CD14-positive monocyte (primary cell): ENCODE data around the gene NLRX1. TPM values are rescaled to one million over a fixed set of nuclear protein-coding genes. Genes with fewer than 3 reads are reported as not detected.
"Not testable (repeated sequence)": the region's sequence is repeated elsewhere in the genome, so short reads cannot be mapped to it uniquely, and the experiment has no call there.

Source experiments
- DNase-seq, 3 donors: peaks; one replicate each; pipeline ENCODE4 v3.0.0-alpha.2; 2011 to 2022
- H2AFZ ChIP-seq: 2 replicates; pipeline ENCODE4 v1.6.0; 2012; ENCODE audit warnings: mild to moderate bottlenecking, low read depth, low read length, inconsistent platforms; ENCODE audit not compliant: insufficient read depth, poor library complexity, severe bottlenecking
- H3K27ac ChIP-seq, 2 donors: 1 replicate in 1 of 2; 2 replicates in 1 of 2; pipeline ENCODE4 v1.5.1; 2012 to 2013; ENCODE audit warnings: low read length in 2 of 2, control low read depth in 1 of 2, inconsistent platforms in 1 of 2, low read depth in 1 of 2, mild to moderate bottlenecking in 1 of 2
- H3K27me3 ChIP-seq, 2 donors: one replicate each; pipeline versions ENCODE4 v1.6.0 to v1.6.1; 2011 to 2013; ENCODE audit warnings: low read length in 2 of 2; ENCODE audit not compliant: control insufficient read depth in 2 of 2, insufficient read depth in 2 of 2
- H3K36me3 ChIP-seq, 2 donors: replicated peaks in 1 of 2; 1 replicate in 1 of 2; 2 replicates in 1 of 2; pipeline versions ENCODE4 v1.5.1 to v1.6.1; 2012 to 2013; ENCODE audit warnings: low read length in 2 of 2, control low read depth in 1 of 2, inconsistent platforms in 1 of 2, mild to moderate bottlenecking in 1 of 2; ENCODE audit not compliant: insufficient read depth in 2 of 2, control insufficient read depth in 1 of 2
- H3K4me1 ChIP-seq, 2 donors: 1 replicate in 1 of 2; 2 replicates in 1 of 2; pipeline versions ENCODE4 v1.5.1 to v1.6.1; 2012 to 2013; ENCODE audit warnings: low read length in 2 of 2, control low read depth in 1 of 2, inconsistent platforms in 1 of 2, mild to moderate bottlenecking in 1 of 2, moderate library complexity in 1 of 2; ENCODE audit not compliant: insufficient read depth in 2 of 2, control insufficient read depth in 1 of 2
- H3K4me2 ChIP-seq: replicated peaks from 2 replicates; pipeline ENCODE3; 2012; ENCODE audit warnings: low read length, moderate library complexity, mild to moderate bottlenecking; ENCODE audit not compliant: poor library complexity, severe bottlenecking; ENCODE audit errors: extremely low read depth
- H3K4me3 ChIP-seq, 3 experiments: fragments of 200-600 bp in 1 of 3; sonication (generic) in 1 of 3; replicated peaks in 1 of 3; 1 replicate in 2 of 3; 2 replicates in 1 of 3; pipeline ENCODE4 v1.5.1; 2011 to 2013; ENCODE audit warnings: low read length in 3 of 3, mild to moderate bottlenecking in 3 of 3, control low read depth in 2 of 3, low read depth in 2 of 3, inconsistent platforms in 1 of 3, moderate library complexity in 1 of 3
- H3K79me2 ChIP-seq: 2 replicates; pipeline ENCODE4 v1.6.0; 2012; ENCODE audit warnings: mild to moderate bottlenecking, control low read depth, inconsistent platforms, low read length, moderate library complexity; ENCODE audit not compliant: insufficient read depth
- H3K9ac ChIP-seq: 2 replicates; pipeline ENCODE4 v1.6.0; 2017; ENCODE audit warnings: low read length, mild to moderate bottlenecking; ENCODE audit not compliant: insufficient read depth, poor library complexity, severe bottlenecking
- H3K9me3 ChIP-seq, 2 donors: replicated peaks in 1 of 2; 1 replicate in 1 of 2; 2 replicates in 1 of 2; pipeline versions ENCODE4 v1.5.1 to v1.6.1; 2012 to 2013; ENCODE audit warnings: low read length in 2 of 2, control low read depth in 1 of 2; ENCODE audit not compliant: control insufficient read depth in 1 of 2, insufficient read depth in 1 of 2
- H4K20me1 ChIP-seq: 2 replicates; pipeline ENCODE4 v1.6.0; 2012; ENCODE audit warnings: mild to moderate bottlenecking, low read length, control low read depth, moderate library complexity; ENCODE audit not compliant: insufficient read depth
- H3K27ac Mint-ChIP-seq, 7 donors: one replicate each; pipeline ENCODE4 v1.8.0; 2020; ENCODE audit warnings: mild to moderate bottlenecking in 7 of 7, mixed read lengths in 7 of 7, moderate library complexity in 6 of 7, inconsistent platforms in 2 of 7
- H3K27me3 Mint-ChIP-seq, 3 donors: one replicate each; pipeline ENCODE4 v1.8.0; 2021 to 2022; ENCODE audit warnings: low read depth in 3 of 3, mild to moderate bottlenecking in 3 of 3, mixed read lengths in 3 of 3, moderate library complexity in 3 of 3, inconsistent platforms in 1 of 3
- H3K36me3 Mint-ChIP-seq, 2 donors: one replicate each; pipeline ENCODE4 v1.8.0; 2020; ENCODE audit warnings: mixed read lengths in 2 of 2, inconsistent platforms in 1 of 2, mild to moderate bottlenecking in 1 of 2
- H3K4me1 Mint-ChIP-seq: one replicate; pipeline ENCODE4 v1.8.0; 2020; ENCODE audit warnings: mild to moderate bottlenecking, mixed read lengths
- H3K4me3 Mint-ChIP-seq, 2 donors: one replicate each; pipeline ENCODE4 v1.8.0; 2020; ENCODE audit warnings: mild to moderate bottlenecking in 2 of 2, mixed read lengths in 2 of 2, moderate library complexity in 1 of 2
- H3K9me3 Mint-ChIP-seq, 7 donors: one replicate each; pipeline ENCODE4 v1.8.0; 2020 to 2022; ENCODE audit warnings: mixed read lengths in 7 of 7, mild to moderate bottlenecking in 6 of 7, moderate library complexity in 6 of 7, inconsistent platforms in 2 of 7
- WGBS: methylation state at CpG from one replicate; pipeline ENCODE4 v1.1.5; 2013; ENCODE audit warnings: missing lambda C conversion rate; ENCODE audit not compliant: insufficient coverage; 5-methylcytosine and 5-hydroxymethylcytosine counted together
- intact Hi-C, 2 donors: fragments of 100-400 bp; cut with micrococcal nuclease; formaldehyde crosslinking; loops; one replicate each; pipeline versions ENCODE4 v1.15.0 to v1.15.1; 2023
- polyA plus RNA-seq, 3 donors: library from polyadenylated mRNA; depleted of rRNA in 1 of 3; unstranded in 2 of 3; stranded (reverse) in 1 of 3; fragments of 300-500 nt in 2 of 3; fragments of >200 nt in 1 of 3; fragmentation: Illumina TruSeq in 2 of 3; gene quantifications; 1 replicate in 2 of 3; 2 replicates in 1 of 3; pipeline ENCODE4 v1.2.3, GENCODE V29; 2012 to 2021
- TF ChIP-seq, protein P1 (sequence below): fragments of 200-600 bp; IDR thresholded peaks from one replicate; pipeline ENCODE4 v1.8.0; 2022; ENCODE audit warnings: antibody characterized with exemption, mild to moderate bottlenecking

The NLRX1 gene
- polyA plus RNA-seq, 3 donors = 13.7 to 15.5 (median 14.2) TPM

DNA sequence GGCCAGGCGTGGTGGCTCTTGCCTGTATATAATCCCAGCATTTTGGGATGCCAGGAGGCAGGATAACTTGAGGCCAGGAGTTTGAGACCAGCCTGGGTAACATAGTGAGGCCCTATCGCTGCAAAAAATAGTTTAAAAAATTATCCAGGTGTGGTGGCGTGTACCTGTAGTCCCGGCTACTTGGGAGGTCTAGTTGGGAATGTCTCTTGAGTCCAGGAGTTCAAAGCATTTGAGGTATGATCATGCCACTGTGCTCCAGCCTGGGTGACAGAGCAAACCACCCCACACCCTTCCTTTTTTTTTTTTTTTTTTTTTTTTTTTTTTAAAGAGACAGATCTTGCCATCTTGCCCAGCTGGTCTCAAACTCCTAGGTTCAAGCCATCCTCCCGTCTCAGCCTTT, 54.4 kb downstream of the NLRX1 start:
- TF ChIP-seq, protein P1, sequence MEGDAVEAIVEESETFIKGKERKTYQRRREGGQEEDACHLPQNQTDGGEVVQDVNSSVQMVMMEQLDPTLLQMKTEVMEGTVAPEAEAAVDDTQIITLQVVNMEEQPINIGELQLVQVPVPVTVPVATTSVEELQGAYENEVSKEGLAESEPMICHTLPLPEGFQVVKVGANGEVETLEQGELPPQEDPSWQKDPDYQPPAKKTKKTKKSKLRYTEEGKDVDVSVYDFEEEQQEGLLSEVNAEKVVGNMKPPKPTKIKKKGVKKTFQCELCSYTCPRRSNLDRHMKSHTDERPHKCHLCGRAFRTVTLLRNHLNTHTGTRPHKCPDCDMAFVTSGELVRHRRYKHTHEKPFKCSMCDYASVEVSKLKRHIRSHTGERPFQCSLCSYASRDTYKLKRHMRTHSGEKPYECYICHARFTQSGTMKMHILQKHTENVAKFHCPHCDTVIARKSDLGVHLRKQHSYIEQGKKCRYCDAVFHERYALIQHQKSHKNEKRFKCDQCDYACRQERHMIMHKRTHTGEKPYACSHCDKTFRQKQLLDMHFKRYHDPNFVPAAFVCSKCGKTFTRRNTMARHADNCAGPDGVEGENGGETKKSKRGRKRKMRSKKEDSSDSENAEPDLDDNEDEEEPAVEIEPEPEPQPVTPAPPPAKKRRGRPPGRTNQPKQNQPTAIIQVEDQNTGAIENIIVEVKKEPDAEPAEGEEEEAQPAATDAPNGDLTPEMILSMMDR = no peak
- Histone ChIP-seq H3K4me2 (no peak overlapping the region), H4K20me1 (peaks cover 99% of the 10 kb centered on the region), H3K9ac (no peak overlapping the region), H3K9me3 (no peaks in the 10 kb centered on the region), H3K36me3 (peaks cover under 1 to 26% of the 10 kb centered on the region in 2 donors), H3K79me2 (peaks cover 100% of the 10 kb centered on the region), H3K27ac (no peak overlapping the region), H2AFZ (no peak overlapping the region), H3K27me3 (no peaks in the 10 kb centered on the region), H3K4me3 (no peak overlapping the region), H3K4me1 (peaks cover 6 to 11% of the 10 kb centered on the region in 2 donors)
- peaks cover 0 to 2% (median 0%) of the 10 kb centered on the region in 7 donors for H3K9me3 Mint-ChIP-seq
- peaks cover 12 to 29% of the 10 kb centered on the region in 2 donors for H3K36me3 Mint-ChIP-seq
- WGBS = 100% methylated on average over 1 of the region's 5 CpGs
- no peak for DNase-seq
- H3K27ac Mint-ChIP-seq = peak overlapping the region in 4 of 7 donors; percentile 46 to 79 (median 74)
- H3K4me3 Mint-ChIP-seq = no peak overlapping the region
- no peaks in the 10 kb centered on the region for H3K27me3 Mint-ChIP-seq
- peaks cover 26% of the 10 kb centered on the region for H3K4me1 Mint-ChIP-seq
- intact Hi-C loops = no loop called here

DNA sequence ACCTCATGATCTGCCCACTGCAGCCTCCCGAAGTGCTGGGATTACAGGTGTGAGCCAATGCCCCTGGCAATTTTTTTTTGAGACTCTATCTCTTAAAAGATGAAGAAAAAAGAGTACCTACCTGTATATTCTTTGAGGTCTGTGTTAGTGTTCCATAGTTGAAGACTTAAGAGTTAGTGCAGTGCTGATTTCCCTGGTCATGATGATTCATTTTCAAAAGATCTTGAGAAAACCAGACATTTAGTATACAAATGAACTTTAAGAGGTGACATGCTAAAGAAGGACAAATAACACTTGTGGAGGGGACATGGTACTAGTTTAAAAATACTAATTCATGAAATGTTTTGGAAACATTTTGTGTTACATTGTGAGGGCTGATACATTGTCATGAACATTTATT, 55.3 kb downstream of the NLRX1 start:
- no peak overlapping the region for H3K4me2 ChIP-seq
- H3K27me3 ChIP-seq = no peaks in the 10 kb centered on the region
- intact Hi-C loops = no loop called here
- H3K9ac ChIP-seq = no peak overlapping the region
- Mint-ChIP-seq H3K9me3 (peaks cover 0 to 2% (median 0%) of the 10 kb centered on the region in 7 donors), H3K4me3 (no peak overlapping the region), H3K27ac (peak overlapping the region in 3 of 7 donors; percentile 28 to 82 (median 44)), H3K27me3 (no peaks in the 10 kb centered on the region), H3K36me3 (peaks cover 16 to 37% of the 10 kb centered on the region in 2 donors), H3K4me1 (peaks cover 31% of the 10 kb centered on the region)
- peaks cover 100% of the 10 kb centered on the region for H3K79me2 ChIP-seq
- peaks cover 99% of the 10 kb centered on the region for H4K20me1 ChIP-seq
- H3K4me1 ChIP-seq = peaks cover 6 to 11% of the 10 kb centered on the region in 2 donors
- peaks cover 3 to 26% of the 10 kb centered on the region in 2 donors for H3K36me3 ChIP-seq
- H3K4me3 ChIP-seq = no peak overlapping the region
- no peaks in the 10 kb centered on the region for H3K9me3 ChIP-seq
- H3K27ac ChIP-seq = peak overlapping the region in 1 of 2 donors; percentile 45
- DNase-seq = no peak
- TF ChIP-seq, protein P1 = no peak
- no peak overlapping the region for H2AFZ ChIP-seq
- WGBS = no CpG with 5 or more reads among the region's 1 CpG

DNA sequence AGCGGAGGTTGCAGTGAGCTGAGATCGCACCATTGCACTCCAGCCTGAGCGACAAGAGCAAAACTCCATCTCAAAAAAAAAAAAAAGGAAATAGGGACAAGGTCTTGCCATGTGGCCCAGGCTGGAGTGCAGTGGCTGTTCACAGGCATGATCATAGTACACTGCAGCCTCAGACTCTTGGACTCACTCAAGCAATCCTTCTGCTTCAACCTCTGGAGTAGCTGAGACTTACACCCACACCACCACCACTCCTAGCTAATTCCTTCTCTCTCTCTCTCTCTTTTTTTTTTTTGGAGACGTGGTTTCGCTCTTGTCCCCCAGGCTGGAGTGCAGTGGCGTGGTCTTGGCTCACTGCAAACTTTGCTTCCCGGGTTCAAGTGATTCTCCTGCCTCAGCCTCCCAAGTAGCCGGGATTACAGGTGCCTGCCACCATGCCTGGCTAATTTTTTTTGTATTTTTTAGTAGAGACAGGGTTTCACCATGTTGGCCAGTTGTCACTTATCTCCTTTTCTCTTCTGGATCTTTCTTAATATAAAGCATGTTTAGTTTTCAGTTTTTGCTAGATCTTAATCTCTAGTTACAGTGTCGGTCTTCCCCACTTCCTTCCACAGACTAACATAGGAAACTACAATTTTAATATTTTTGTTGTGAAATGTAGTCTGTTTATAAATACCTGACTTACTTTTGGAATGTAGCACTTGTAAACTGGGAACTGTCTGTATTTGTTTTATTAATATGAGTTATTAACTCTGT, 60.2 kb downstream of the NLRX1 start:
- H3K9me3 Mint-ChIP-seq, H3K27me3 ChIP-seq, H3K4me2 ChIP-seq, H3K9ac ChIP-seq, H3K9me3 ChIP-seq, H3K4me3 ChIP-seq, H3K27me3 Mint-ChIP-seq, intact Hi-C loops, DNase-seq, H3K4me1 ChIP-seq, H3K4me3 Mint-ChIP-seq, H2AFZ ChIP-seq: not testable (repeated sequence)
- Mint-ChIP-seq H3K4me1 (peaks cover 25% of the 10 kb centered on the region), H3K36me3 (peaks cover 37 to 55% of the 10 kb centered on the region in 2 donors), H3K27ac (peak overlapping the region in 6 of 7 donors; percentile 20 to 93 (median 49))
- Histone ChIP-seq H3K79me2 (peaks cover 100% of the 10 kb centered on the region), H3K27ac (peak overlapping the region in 1 of 2 donors; percentile 46), H3K36me3 (peaks cover 20 to 43% of the 10 kb centered on the region in 2 donors), H4K20me1 (peaks cover 100% of the 10 kb centered on the region)
- no CpG with 5 or more reads among the region's 9 CpGs for WGBS
